Astrocyte (in vitro differentiated cells and primary cell): ENCODE results near the gene KCNQ1OT1. TPM values are rescaled to one million over a fixed set of nuclear protein-coding genes. Genes with fewer than 3 reads are reported as not detected.

Experiments
- DNase-seq: peaks from one replicate; pipeline ENCODE4 v3.0.0-alpha.2; 2010; ENCODE audit warnings: low read depth
- FAIRE-seq: peaks from 2 replicates; lab custom pipeline; 2011; peaks lifted over from hg19 to GRCh38; lab: Jason Lieb, UNC
- H2AFZ ChIP-seq: 2 replicates; pipeline ENCODE4 v1.6.0; 2012; ENCODE audit warnings: low read depth, low read length, inconsistent platforms
- H3K27ac ChIP-seq: 2 replicates; pipeline ENCODE4 v1.5.1; 2011; ENCODE audit warnings: low read depth, low read length, inconsistent platforms
- H3K27me3 ChIP-seq: 2 replicates; pipeline ENCODE4 v1.6.0; 2011; ENCODE audit warnings: low read length, inconsistent platforms; ENCODE audit not compliant: insufficient read depth
- H3K36me3 ChIP-seq: 2 replicates; pipeline ENCODE4 v1.5.1; 2011; ENCODE audit warnings: low read length, inconsistent platforms; ENCODE audit not compliant: insufficient read depth
- H3K4me1 ChIP-seq: 2 replicates; pipeline ENCODE4 v1.5.1; 2011; ENCODE audit warnings: low read length, inconsistent platforms; ENCODE audit not compliant: insufficient read depth
- H3K4me2 ChIP-seq: 2 replicates; pipeline ENCODE4 v1.6.0; 2012; ENCODE audit warnings: low read length, inconsistent platforms
- H3K4me3 ChIP-seq: 2 replicates; pipeline ENCODE4 v1.5.1; 2011; ENCODE audit warnings: low read depth, mild to moderate bottlenecking, low read length, inconsistent platforms; ENCODE audit not compliant: insufficient read depth
- H3K79me2 ChIP-seq: 2 replicates; pipeline ENCODE4 v1.6.0; 2012; ENCODE audit warnings: mild to moderate bottlenecking, low read length, inconsistent platforms; ENCODE audit not compliant: insufficient read depth
- H3K9ac ChIP-seq: 2 replicates; pipeline ENCODE4 v1.6.0; 2012; ENCODE audit warnings: mild to moderate bottlenecking, low read length, inconsistent platforms
- H3K9me3 ChIP-seq: 2 replicates; pipeline ENCODE4 v1.5.1; 2012; ENCODE audit warnings: low read depth, mild to moderate bottlenecking, low read length, inconsistent platforms; ENCODE audit not compliant: insufficient read depth
- H4K20me1 ChIP-seq: 2 replicates; pipeline ENCODE4 v1.6.0; 2012; ENCODE audit warnings: low read length, inconsistent platforms; ENCODE audit not compliant: insufficient read depth
- H3K27ac Mint-ChIP-seq: one replicate; pipeline ENCODE4 v1.8.0; 2021; ENCODE audit warnings: mild to moderate bottlenecking, mixed read lengths; ENCODE audit not compliant: unreplicated experiment
- H3K27me3 Mint-ChIP-seq: one replicate; pipeline ENCODE4 v1.8.0; 2021; ENCODE audit warnings: low read depth, mixed read lengths; ENCODE audit not compliant: unreplicated experiment
- H3K36me3 Mint-ChIP-seq: one replicate; pipeline ENCODE4 v1.8.0; 2021; ENCODE audit warnings: low read depth, mixed read lengths; ENCODE audit not compliant: unreplicated experiment
- H3K4me1 Mint-ChIP-seq: one replicate; pipeline ENCODE4 v1.8.0; 2021; ENCODE audit warnings: low read depth, mixed read lengths; ENCODE audit not compliant: unreplicated experiment
- H3K4me3 Mint-ChIP-seq: one replicate; pipeline ENCODE4 v1.8.0; 2021; ENCODE audit warnings: mild to moderate bottlenecking, moderate library complexity, mixed read lengths; ENCODE audit not compliant: unreplicated experiment
- H3K9me3 Mint-ChIP-seq: one replicate; pipeline ENCODE4 v1.8.0; 2021; ENCODE audit warnings: mild to moderate bottlenecking, mixed read lengths; ENCODE audit not compliant: unreplicated experiment
- EZH2 ChIP-seq: IDR thresholded peaks from 2 replicates; pipeline ENCODE4 v1.6.1; 2012; ENCODE audit warnings: mild to moderate bottlenecking, low read length, inconsistent platforms; ENCODE audit not compliant: insufficient read depth
- total RNA-seq: library from RNA; stranded (reverse); gene quantifications from 2 replicates; pipeline ENCODE4 v1.2.1, GENCODE V29; 2021
- TF ChIP-seq, protein P1 (sequence below): IDR thresholded peaks from 2 replicates; pipeline ENCODE4 v1.5.1; 2011; ENCODE audit warnings: low read depth, mild to moderate bottlenecking, inconsistent platforms, low read length, moderate library complexity; ENCODE audit not compliant: insufficient read depth

The KCNQ1OT1 gene
- total RNA-seq, 1 donor from 2014 or later = 2.5 TPM

- H3K4me3 Mint-ChIP-seq = no peak overlapping the region
- FAIRE-seq = no peak
- H3K27ac ChIP-seq = no peak overlapping the region
Measured at GRCh38 chr11:2729841-2730240, 30.0 kb upstream of the KCNQ1OT1 start.

GRCh38 chr11:2728663-2729332 lies 29.0 kb upstream of the KCNQ1OT1 start:
- Mint-ChIP-seq H3K9me3 (no peaks in the 10 kb centered on the region), H3K27ac (no peak overlapping the region), H3K4me1 (peaks cover 2% of the 10 kb centered on the region), H3K27me3 (peaks cover 54% of the 10 kb centered on the region), H3K4me3 (no peak overlapping the region), H3K36me3 (peaks cover 4% of the 10 kb centered on the region)
- Histone ChIP-seq H3K4me1 (peaks cover 7% of the 10 kb centered on the region), H3K27ac (no peak overlapping the region), H3K36me3 (no peaks in the 10 kb centered on the region), H3K27me3 (peaks cover 9% of the 10 kb centered on the region), H4K20me1 (no peaks in the 10 kb centered on the region), H2AFZ (no peak overlapping the region), H3K4me3 (no peak overlapping the region), H3K79me2 (no peaks in the 10 kb centered on the region), H3K9ac (no peak overlapping the region), H3K9me3 (peaks cover 9% of the 10 kb centered on the region), H3K4me2 (no peak overlapping the region)
- TF ChIP-seq EZH2 = no peak
- TF ChIP-seq, protein P1, sequence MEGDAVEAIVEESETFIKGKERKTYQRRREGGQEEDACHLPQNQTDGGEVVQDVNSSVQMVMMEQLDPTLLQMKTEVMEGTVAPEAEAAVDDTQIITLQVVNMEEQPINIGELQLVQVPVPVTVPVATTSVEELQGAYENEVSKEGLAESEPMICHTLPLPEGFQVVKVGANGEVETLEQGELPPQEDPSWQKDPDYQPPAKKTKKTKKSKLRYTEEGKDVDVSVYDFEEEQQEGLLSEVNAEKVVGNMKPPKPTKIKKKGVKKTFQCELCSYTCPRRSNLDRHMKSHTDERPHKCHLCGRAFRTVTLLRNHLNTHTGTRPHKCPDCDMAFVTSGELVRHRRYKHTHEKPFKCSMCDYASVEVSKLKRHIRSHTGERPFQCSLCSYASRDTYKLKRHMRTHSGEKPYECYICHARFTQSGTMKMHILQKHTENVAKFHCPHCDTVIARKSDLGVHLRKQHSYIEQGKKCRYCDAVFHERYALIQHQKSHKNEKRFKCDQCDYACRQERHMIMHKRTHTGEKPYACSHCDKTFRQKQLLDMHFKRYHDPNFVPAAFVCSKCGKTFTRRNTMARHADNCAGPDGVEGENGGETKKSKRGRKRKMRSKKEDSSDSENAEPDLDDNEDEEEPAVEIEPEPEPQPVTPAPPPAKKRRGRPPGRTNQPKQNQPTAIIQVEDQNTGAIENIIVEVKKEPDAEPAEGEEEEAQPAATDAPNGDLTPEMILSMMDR = no peak
- FAIRE-seq (no peak), DNase-seq (no peak)

More at GRCh38 chr11:2729841-2730240, 30.0 kb upstream of the KCNQ1OT1 start:
- H3K9me3 ChIP-seq = peaks cover 9% of the 10 kb centered on the region
- no peaks in the 10 kb centered on the region for H4K20me1 ChIP-seq
- peaks cover 6% of the 10 kb centered on the region for H3K27me3 ChIP-seq
- no peaks in the 10 kb centered on the region for H3K36me3 ChIP-seq
- H3K9ac ChIP-seq = no peak overlapping the region
- H3K79me2 ChIP-seq = no peaks in the 10 kb centered on the region
- H3K9me3 Mint-ChIP-seq = no peaks in the 10 kb centered on the region
- no peak overlapping the region for H3K4me2 ChIP-seq
- peaks cover 2% of the 10 kb centered on the region for H3K36me3 Mint-ChIP-seq
- TF ChIP-seq, protein P1 = no peak
- no peak for TF ChIP-seq EZH2
- H3K4me1 ChIP-seq = peaks cover 7% of the 10 kb centered on the region
- H3K4me3 ChIP-seq = no peak overlapping the region
- peaks cover 9% of the 10 kb centered on the region for H3K4me1 Mint-ChIP-seq
- peaks cover 47% of the 10 kb centered on the region for H3K27me3 Mint-ChIP-seq
- no peak overlapping the region for H3K27ac Mint-ChIP-seq
- no peak overlapping the region for H2AFZ ChIP-seq
- no peak for DNase-seq

DNA sequence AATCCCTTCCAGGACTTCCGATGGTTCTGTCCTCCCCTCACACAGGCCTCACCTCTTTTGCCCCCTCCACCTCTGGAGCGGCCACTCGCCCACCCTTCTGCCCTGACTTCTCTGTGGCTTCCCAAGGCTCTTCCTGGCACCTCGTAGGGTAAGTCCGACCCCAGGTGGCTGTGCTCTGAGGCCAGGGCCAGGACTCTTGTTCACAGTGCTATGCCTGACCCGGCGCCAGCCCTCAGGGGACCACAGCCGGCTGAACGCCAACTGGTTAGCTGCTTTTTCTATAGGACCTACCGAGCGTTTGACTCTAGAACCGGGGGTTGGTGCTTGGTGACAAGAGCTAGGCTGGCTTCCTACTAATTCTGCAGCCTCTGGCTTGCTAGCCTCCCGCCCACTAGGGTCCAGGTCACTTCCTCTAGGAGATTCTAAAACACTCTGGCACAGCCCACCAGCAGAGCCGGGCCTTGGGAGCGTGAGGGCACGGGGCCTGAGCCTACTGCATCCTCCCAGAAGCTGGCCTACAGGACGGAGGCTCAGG lies 28.4 kb upstream of the KCNQ1OT1 start:
- H3K27me3 ChIP-seq = peaks cover 9% of the 10 kb centered on the region
- Mint-ChIP-seq H3K27me3 (peaks cover 59% of the 10 kb centered on the region), H3K27ac (no peak overlapping the region), H3K4me3 (no peak overlapping the region), H3K36me3 (peaks cover 4% of the 10 kb centered on the region), H3K9me3 (no peaks in the 10 kb centered on the region), H3K4me1 (peaks cover 2% of the 10 kb centered on the region)
- H3K4me2 ChIP-seq = no peak overlapping the region
- H3K36me3 ChIP-seq = no peaks in the 10 kb centered on the region
- no peak overlapping the region for H3K9ac ChIP-seq
- TF ChIP-seq, protein P1 = no peak
- no peak for TF ChIP-seq EZH2
- H4K20me1 ChIP-seq = no peaks in the 10 kb centered on the region
- DNase-seq (no peak), FAIRE-seq (no peak)
- peaks cover 7% of the 10 kb centered on the region for H3K4me1 ChIP-seq
- no peaks in the 10 kb centered on the region for H3K79me2 ChIP-seq
- H3K4me3 ChIP-seq = no peak overlapping the region
- no peak overlapping the region for H3K27ac ChIP-seq
- no peak overlapping the region for H2AFZ ChIP-seq
- peaks cover 9% of the 10 kb centered on the region for H3K9me3 ChIP-seq
